Mesendoderm (in vitro differentiated cells): ENCODE data around the gene PRRC2B.
"Not testable (repeated sequence)": the region's sequence is repeated elsewhere in the genome, so short reads cannot be mapped to it uniquely, and the experiment has no call there.

Source experiments
- DNase-seq: peaks from one replicate; pipeline ENCODE4 v3.0.0; 2013
- H2AK5ac ChIP-seq: 2 replicates; pipeline ENCODE4 v1.6.1; 2013; ENCODE audit warnings: low read length, inconsistent platforms
- H2BK120ac ChIP-seq: 2 replicates; pipeline ENCODE4 v1.6.1; 2013; ENCODE audit warnings: low read depth, mild to moderate bottlenecking, low read length, moderate library complexity, mixed read lengths
- H2BK15ac ChIP-seq: replicated peaks from 2 replicates; pipeline ENCODE4 v1.6.1; 2013; ENCODE audit warnings: low read depth, mild to moderate bottlenecking, moderate library complexity
- H2BK5ac ChIP-seq: 2 replicates; pipeline ENCODE4 v1.6.1; 2013; ENCODE audit warnings: low read length, inconsistent platforms
- H3K18ac ChIP-seq: 2 replicates; pipeline ENCODE4 v1.6.1; 2013; ENCODE audit warnings: mild to moderate bottlenecking, low read length, mixed read lengths
- H3K23ac ChIP-seq: one replicate; pipeline ENCODE4 v1.6.1; 2013; ENCODE audit warnings: low read length
- H3K27ac ChIP-seq: 2 replicates; pipeline ENCODE4 v1.5.1; 2013; ENCODE audit warnings: low read depth, mild to moderate bottlenecking, inconsistent platforms, low read length, moderate library complexity
- H3K27me3 ChIP-seq: 2 replicates; pipeline ENCODE4 v1.6.1; 2013; ENCODE audit warnings: low read length, control low read depth, mild to moderate bottlenecking, inconsistent platforms; ENCODE audit not compliant: insufficient read depth, poor library complexity
- H3K36me3 ChIP-seq: 2 replicates; pipeline ENCODE4 v1.6.1; 2013; ENCODE audit warnings: low read length, inconsistent platforms; ENCODE audit not compliant: control insufficient read depth, insufficient read depth
- H3K4ac ChIP-seq: one replicate; pipeline ENCODE4 v1.6.1; 2013; ENCODE audit warnings: low read depth, mild to moderate bottlenecking, low read length, moderate library complexity
- H3K4me1 ChIP-seq: 2 replicates; pipeline ENCODE4 v1.6.1; 2013; ENCODE audit warnings: low read depth, low read length, inconsistent platforms; ENCODE audit not compliant: control insufficient read depth
- H3K4me2 ChIP-seq: 2 replicates; pipeline ENCODE4 v1.6.1; 2013; ENCODE audit warnings: low read length
- H3K4me3 ChIP-seq: 2 replicates; pipeline ENCODE4 v1.5.1; 2013; ENCODE audit warnings: mild to moderate bottlenecking, low read length
- H3K56ac ChIP-seq: one replicate; pipeline ENCODE4 v1.6.1; 2013; ENCODE audit warnings: low read length
- H3K79me1 ChIP-seq: 2 replicates; pipeline ENCODE4 v1.6.1; 2013; ENCODE audit warnings: low read length, inconsistent platforms
- H3K79me2 ChIP-seq: 2 replicates; pipeline ENCODE4 v1.6.1; 2013; ENCODE audit warnings: mild to moderate bottlenecking, low read length; ENCODE audit not compliant: control insufficient read depth, insufficient read depth
- H3K9ac ChIP-seq: 2 replicates; pipeline ENCODE4 v1.6.1; 2013; ENCODE audit warnings: low read length, inconsistent platforms
- H4K5ac ChIP-seq: one replicate; pipeline ENCODE4 v1.6.1; 2013; ENCODE audit warnings: low read length
- H4K8ac ChIP-seq: one replicate; pipeline ENCODE4 v1.6.1; 2013; ENCODE audit warnings: low read depth, mild to moderate bottlenecking, control low read depth, low read length, moderate library complexity
- WGBS: extraction: QIAGEN DNeasy Blood & Tissue Kit; methylation state at CpG from one replicate; pipeline ENCODE4 v1.1.7; 2013; ENCODE audit warnings: low lambda C conversion rate, missing lambda C conversion rate; ENCODE audit not compliant: insufficient coverage; ENCODE audit errors: extremely low coverage; 5-methylcytosine and 5-hydroxymethylcytosine counted together

The PRRC2B gene

DNA sequence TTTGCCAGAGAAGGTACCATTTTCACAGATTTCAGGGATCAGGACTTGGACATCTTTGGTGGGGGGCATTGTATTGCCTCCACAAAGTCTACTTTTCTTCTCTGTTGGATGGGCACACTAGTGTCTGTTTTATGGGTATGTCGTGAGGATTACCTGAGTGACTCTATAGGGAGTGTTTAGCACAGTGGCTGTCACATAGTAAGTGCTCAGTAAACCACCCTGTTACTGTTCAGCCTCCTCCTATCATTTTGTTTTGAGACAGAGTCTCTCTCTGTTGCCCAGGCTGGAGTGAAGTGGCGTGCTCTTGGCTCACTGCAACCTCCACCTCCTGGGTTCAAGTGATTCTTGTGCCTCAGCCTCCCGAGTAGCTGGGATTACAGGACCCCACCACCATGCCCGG, 2.4 kb upstream of the PRRC2B start:
- H2BK15ac ChIP-seq, result no peak overlapping the region
- H3K56ac ChIP-seq, result no peak overlapping the region
- H3K4ac ChIP-seq, result no peak overlapping the region
- DNase-seq, result no peak
- no peaks in the 10 kb centered on the region for H3K4me1 ChIP-seq
- no peak overlapping the region for H2BK120ac ChIP-seq
- H4K5ac ChIP-seq, result no peak overlapping the region
- no peak overlapping the region for H3K4me3 ChIP-seq
- WGBS, result no CpG with 5 or more reads among the region's 4 CpGs
- H3K27ac ChIP-seq, result no peak overlapping the region
- no peaks in the 10 kb centered on the region for H3K27me3 ChIP-seq
- H3K79me2 ChIP-seq, result peaks cover 21% of the 10 kb centered on the region
- no peak overlapping the region for H3K18ac ChIP-seq
- H3K36me3 ChIP-seq, result no peaks in the 10 kb centered on the region
- H3K9ac ChIP-seq, result no peak overlapping the region
- no peak overlapping the region for H4K8ac ChIP-seq
- H3K23ac ChIP-seq, result no peak overlapping the region
- no peak overlapping the region for H2BK5ac ChIP-seq
- H2AK5ac ChIP-seq, result no peak overlapping the region
- no peaks in the 10 kb centered on the region for H3K79me1 ChIP-seq
- H3K4me2 ChIP-seq, result no peak overlapping the region

DNA sequence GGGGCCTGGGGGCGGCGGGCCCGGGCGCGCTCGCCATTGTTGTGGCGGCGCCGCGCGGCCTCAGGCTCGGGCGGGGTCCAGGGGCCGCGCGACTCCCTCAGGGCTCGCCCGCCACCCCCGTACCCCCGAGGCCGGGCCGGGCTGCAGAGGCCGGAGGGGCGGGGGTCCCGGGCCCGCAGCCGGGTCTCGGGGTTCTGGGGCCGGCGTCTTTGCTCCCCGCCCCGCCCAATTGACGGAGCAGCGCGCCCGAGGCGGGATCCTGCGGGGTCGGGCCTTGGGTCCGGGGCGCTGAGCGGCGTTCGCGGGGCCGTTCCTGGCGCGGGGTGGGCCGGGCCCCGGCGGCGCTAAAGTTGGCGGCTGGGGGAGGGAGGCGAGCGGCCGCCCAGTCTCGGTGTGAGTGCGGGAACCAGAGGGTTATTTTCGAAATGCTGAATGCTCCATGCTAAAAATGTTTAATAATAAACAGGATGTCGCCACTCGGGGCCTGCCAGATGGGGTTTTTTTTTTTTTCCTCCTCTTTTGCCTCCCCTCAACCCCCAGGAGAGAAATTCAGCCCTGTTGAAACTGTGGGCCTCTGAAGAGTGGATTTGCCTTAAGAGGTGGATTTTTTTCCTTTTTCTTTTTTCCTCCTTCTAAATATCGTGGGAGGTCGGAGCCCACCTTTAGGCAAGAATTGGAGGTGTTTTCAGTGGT, 724 bp downstream of the PRRC2B start:
- peak overlapping the region; percentile 93 for H3K4me3 ChIP-seq
- H3K27ac ChIP-seq, result peak overlapping the region; percentile 95
- H2AK5ac ChIP-seq, result peak overlapping the region; percentile 90
- peak overlapping the region; percentile 89 for H3K23ac ChIP-seq
- peak overlapping the region; percentile 95 for H3K4me2 ChIP-seq
- peak overlapping the region; percentile 95 for H3K56ac ChIP-seq
- H4K5ac ChIP-seq, result no peak overlapping the region
- peak overlapping the region; percentile 100 for H3K4ac ChIP-seq
- peak overlapping the region; percentile 100 for H3K18ac ChIP-seq
- H2BK15ac ChIP-seq, result peak overlapping the region; percentile 59
- no peaks in the 10 kb centered on the region for H3K27me3 ChIP-seq
- peak overlapping the region; percentile 98 for H2BK120ac ChIP-seq
- DNase-seq, result no peak
- peak overlapping the region; percentile 69 for H2BK5ac ChIP-seq
- H4K8ac ChIP-seq, result peak overlapping the region; percentile 99
- no CpG with 5 or more reads among the region's 63 CpGs for WGBS
- H3K4me1 ChIP-seq, result peaks cover 10% of the 10 kb centered on the region
- H3K36me3 ChIP-seq, result no peaks in the 10 kb centered on the region
- peak overlapping the region; percentile 98 for H3K9ac ChIP-seq
- H3K79me2 ChIP-seq, result peaks cover 50% of the 10 kb centered on the region
- no peaks in the 10 kb centered on the region for H3K79me1 ChIP-seq

DNA sequence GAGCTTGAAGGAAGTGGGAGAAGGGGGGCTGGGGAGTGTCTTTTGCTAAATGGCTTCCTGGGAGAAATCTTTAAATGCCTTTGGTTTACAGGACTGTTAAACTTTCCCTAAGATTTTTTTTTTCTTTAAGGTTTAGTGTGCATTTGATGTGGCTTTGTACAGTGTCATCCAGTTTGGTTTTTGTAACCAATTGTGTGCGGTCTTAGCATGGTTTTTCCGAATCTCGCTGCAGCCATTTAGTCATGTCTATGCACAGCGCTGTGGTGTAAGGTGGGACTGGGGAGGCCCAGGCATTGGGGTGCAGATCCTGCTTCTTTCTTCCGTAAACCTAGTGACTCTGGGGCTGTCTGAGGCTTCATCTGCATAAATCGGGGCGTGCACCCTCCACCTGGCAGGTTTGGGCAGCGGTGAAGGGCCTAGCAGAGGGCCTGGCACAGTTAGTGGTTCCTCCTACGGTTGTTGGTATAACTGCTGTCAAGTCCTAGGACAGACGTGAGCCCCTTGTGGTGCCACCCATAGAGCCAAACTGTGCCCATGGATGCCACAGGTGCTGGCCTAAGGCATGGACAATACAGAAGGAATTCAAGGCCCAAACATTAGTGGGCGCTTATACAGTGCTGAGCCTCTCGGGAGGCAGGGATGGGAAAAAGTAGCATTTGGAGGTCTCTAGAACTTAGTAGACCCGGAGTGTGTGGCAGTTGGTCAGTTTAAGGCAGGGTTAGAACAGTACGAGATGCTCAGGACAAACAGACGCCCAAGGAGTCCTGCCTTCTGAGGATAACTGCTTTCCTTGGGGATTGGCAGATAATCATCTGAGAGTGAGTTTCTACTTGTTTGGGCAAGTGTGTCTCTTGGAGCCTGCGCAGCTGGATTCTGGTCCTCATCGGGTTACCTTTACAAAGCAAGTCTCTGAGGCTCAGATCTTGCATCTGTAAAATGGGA, 1.5 kb downstream of the PRRC2B start:
- Histone ChIP-seq H3K4me2 (peak overlapping the region; percentile 95), H2AK5ac (peak overlapping the region; percentile 90), H2BK120ac (no peak overlapping the region), H2BK15ac (no peak overlapping the region), H3K56ac (peak overlapping the region; percentile 95), H3K27me3 (no peaks in the 10 kb centered on the region), H4K5ac (no peak overlapping the region), H3K18ac (peak overlapping the region; percentile 100), H3K4me1 (peaks cover 10% of the 10 kb centered on the region), H3K36me3 (no peaks in the 10 kb centered on the region), H3K4ac (peak overlapping the region; percentile 100), H3K79me1 (no peaks in the 10 kb centered on the region), H3K23ac (peak overlapping the region; percentile 89), H3K9ac (peak overlapping the region; percentile 98), H2BK5ac (peak overlapping the region; percentile 69), H3K4me3 (peak overlapping the region; percentile 93), H3K27ac (peak overlapping the region; percentile 95), H3K79me2 (peaks cover 58% of the 10 kb centered on the region), H4K8ac (peak overlapping the region; percentile 99)
- DNase-seq, result no peak
- WGBS, result no CpG with 5 or more reads among the region's 17 CpGs

DNA sequence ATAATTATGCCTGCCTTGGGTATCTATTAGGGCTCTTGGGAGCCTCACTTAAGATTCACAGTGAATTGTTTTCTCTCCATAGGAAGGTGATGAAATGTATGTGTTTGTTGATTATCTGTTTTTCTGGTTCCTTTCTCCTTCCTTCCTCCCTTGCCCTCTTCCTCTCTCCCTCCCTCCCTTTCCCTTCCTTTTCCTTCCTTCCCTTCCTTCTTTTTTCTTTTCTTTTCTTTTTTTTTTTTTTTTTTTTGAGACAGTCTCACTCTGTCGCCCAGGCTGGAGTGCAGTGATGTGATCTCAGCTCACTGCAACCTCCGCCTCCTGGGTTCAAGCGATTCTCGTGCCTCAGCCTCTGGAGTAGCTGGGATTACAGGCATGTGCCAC, 2.2 kb downstream of the PRRC2B start:
- H4K5ac ChIP-seq, H3K18ac ChIP-seq, H3K79me1 ChIP-seq, H4K8ac ChIP-seq, H3K4ac ChIP-seq, H2AK5ac ChIP-seq, DNase-seq, H3K27me3 ChIP-seq, H3K27ac ChIP-seq, H2BK120ac ChIP-seq, H3K23ac ChIP-seq, H3K36me3 ChIP-seq, H2BK15ac ChIP-seq, H2BK5ac ChIP-seq: not testable (repeated sequence)
- H3K79me2 ChIP-seq, result peaks cover 64% of the 10 kb centered on the region
- H3K9ac ChIP-seq, result peak overlapping the region; percentile 98
- H3K4me1 ChIP-seq, result peaks cover 10% of the 10 kb centered on the region
- peak overlapping the region; percentile 95 for H3K56ac ChIP-seq
- peak overlapping the region; percentile 93 for H3K4me3 ChIP-seq
- no CpG with 5 or more reads among the region's 4 CpGs for WGBS
- peak overlapping the region; percentile 95 for H3K4me2 ChIP-seq

DNA sequence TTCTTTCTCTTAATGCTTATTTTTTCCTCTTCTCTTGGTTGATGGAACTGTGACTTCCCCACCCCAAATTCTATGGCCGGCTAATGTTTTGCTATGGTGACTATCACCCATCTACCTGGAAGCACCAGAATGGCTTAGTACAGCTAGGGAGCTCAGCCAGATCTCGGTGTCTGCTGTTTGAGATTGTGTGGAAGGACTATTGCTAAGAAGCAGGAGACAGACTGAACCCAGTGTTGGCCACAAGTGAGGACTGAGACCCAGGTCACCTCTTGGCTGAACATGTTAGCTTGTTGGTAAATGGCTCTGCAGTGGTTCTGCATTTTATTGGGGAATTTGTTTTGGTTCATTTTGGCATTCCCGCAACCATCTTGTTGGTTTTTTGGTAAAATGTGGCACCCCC, 2.7 kb downstream of the PRRC2B start:
- Histone ChIP-seq H3K27ac (peak overlapping the region; percentile 69), H2BK120ac (peak overlapping the region; percentile 52), H3K79me2 (peaks cover 70% of the 10 kb centered on the region), H2BK15ac (no peak overlapping the region), H4K5ac (no peak overlapping the region), H3K4me3 (no peak overlapping the region), H3K4me1 (peaks cover 10% of the 10 kb centered on the region), H2AK5ac (no peak overlapping the region), H2BK5ac (peak overlapping the region; percentile 2), H3K36me3 (no peaks in the 10 kb centered on the region), H3K18ac (peak overlapping the region; percentile 86), H3K79me1 (no peaks in the 10 kb centered on the region), H3K9ac (peak overlapping the region; percentile 56), H3K4me2 (peak overlapping the region; percentile 8), H3K4ac (no peak overlapping the region), H3K56ac (peak overlapping the region; percentile 81), H3K23ac (no peak overlapping the region), H3K27me3 (no peaks in the 10 kb centered on the region), H4K8ac (no peak overlapping the region)
- no CpG with 5 or more reads among the region's 3 CpGs for WGBS
- no peak for DNase-seq
